HG02763 (cell line): ENCODE measurements around the gene VPS37D.

Source experiments
- ATAC-seq: cut with Tn5 transposase; IDR thresholded peaks from one replicate; pipeline ENCODE4 v1.9.1; 2021; ENCODE audit warnings: mild to moderate bottlenecking, moderate library complexity; ENCODE audit not compliant: unreplicated experiment

Gene VPS37D

DNA sequence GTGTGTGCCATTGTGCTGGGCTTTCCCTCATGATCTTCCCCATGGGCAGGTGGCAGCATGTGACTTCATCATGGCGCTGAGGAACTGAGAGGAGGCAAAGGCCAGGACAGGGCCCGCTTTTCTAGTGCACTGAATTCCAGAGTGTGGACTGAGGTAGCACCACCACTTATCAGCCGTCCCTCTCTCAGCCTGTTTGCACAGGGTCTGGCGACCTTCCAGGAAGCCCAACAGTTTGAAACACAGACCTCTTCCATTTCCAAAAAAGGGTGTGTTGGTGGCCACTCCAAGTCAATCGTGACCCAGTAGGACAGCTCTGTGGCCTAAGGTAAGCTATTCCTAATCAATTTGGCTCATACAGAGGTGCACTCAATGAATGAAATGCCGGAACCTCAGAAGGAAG lies 11.2 kb downstream of the VPS37D start:
- no peak for ATAC-seq

DNA sequence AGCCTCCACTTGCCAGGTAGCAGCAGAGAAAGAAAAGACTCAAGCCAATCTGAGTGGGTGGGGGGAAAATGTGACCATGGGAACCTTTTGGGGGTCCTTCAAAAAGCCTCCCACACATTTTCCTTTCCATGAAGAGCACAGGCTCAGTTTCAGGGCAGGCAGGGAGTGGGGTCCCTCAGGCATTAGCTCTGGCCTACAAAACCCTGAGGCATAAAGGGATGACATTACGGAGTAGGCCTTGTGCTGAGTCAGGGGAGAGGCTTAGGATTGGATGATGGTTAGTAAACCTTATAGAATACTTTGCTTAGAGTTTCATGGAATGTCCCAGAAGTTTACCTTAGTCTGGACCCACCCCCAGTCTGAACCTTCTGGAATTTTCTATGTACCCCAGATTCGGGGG lies 12.1 kb downstream of the VPS37D start:
- ATAC-seq, result no peak

DNA sequence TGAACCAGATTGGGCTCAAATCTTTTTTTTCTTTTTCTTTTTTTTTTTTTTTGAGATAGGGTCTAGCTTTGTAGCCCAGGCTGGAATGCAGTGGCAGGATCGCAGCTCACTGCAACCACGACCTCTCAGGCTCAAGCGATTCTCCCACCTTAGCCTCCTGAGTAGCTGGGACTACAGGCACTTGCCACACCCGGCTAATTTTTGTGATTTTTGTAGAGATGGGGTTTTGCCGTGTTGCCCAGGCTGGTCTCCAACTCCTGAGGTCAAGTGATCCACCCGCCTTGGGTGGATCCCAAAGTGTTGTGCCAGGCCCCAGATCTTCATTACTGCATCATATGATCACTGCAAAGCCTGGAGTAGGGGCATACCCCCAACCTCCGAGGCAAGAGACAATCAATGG lies 12.9 kb downstream of the VPS37D start:
- no peak for ATAC-seq

DNA sequence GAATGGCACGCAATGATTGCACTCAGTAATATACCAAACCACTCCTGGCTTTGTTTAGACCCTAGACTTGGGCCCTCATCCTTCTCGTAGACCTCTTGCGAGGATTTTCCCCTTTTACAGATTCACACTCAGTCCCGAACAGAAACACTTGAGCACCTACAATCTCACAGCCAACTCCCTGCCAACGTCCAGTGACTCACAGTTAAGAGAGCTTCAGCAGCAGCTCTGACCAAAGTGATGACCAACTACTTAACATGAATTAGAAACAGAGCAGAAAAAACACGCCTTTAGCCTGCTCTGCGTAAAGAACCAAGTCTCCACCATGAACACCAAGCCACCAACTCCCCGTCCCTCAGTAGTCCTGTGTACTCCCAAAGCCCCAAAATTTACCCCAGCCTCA lies 13.4 kb downstream of the VPS37D start:
- no peak for ATAC-seq

DNA sequence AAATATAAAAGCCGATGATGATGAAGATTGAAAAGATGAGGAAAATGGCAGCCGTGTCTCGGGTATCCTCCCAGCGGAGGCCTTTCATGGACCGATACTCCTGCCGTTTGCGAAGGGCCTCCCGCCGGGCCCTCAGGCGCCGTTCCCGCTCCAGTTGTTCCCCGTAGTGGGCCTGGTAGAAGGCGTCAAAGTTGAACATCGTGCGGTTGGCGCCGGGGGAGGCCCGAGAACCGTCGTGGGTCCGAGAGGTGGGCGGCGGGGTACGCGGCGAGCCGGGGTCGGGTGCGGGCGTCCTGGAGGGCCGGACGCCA lies 15.1 kb downstream of the VPS37D start:
- no peak for ATAC-seq

DNA sequence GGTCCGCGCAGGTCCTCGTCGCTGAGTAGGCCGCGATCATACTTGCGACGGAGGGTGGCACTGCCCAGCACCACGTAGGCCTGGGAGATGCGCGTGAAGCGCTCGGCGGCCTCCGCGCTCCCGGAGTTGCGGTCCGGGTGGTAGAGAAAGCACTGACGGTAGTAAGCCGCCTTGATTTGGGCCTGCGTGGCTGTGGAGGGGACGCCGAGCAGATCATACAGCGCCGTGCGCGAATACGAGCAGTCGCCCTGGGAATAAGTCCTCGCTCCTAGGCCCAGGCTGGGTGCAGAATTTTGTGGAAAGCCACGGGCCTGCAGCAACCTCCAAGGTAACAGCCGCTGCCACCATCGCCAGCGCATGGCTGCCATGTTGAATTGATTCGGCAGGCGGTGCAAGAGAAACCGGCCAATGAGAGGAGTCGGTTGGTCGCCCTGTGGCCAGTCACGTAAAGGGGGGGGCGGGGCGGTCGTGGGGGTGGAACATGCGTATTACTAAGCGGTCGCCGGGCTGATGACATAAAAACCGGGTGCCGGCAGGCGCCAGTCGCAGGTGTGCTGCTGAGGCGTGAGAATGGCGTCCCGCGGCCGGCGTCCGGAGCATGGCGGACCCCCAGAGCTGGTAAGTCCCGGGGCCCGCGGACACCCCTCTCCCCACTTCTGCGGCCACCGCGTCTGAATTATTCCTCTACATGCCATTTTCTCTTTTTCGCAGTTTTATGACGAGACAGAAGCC lies 15.6 kb downstream of the VPS37D start, which contains the start of the genes BUD23 and DNAJC30:
Gene BUD23 (plus strand): TSS at position 542 of the 732 bp plus-strand sequence. CDS start 29 bp downstream, at position 571.
Gene DNAJC30 (minus strand): TSS at position 398 of the 732 bp plus-strand sequence. CDS start 30 bp downstream, at position 368.
- ATAC-seq, result peak; percentile 96

DNA sequence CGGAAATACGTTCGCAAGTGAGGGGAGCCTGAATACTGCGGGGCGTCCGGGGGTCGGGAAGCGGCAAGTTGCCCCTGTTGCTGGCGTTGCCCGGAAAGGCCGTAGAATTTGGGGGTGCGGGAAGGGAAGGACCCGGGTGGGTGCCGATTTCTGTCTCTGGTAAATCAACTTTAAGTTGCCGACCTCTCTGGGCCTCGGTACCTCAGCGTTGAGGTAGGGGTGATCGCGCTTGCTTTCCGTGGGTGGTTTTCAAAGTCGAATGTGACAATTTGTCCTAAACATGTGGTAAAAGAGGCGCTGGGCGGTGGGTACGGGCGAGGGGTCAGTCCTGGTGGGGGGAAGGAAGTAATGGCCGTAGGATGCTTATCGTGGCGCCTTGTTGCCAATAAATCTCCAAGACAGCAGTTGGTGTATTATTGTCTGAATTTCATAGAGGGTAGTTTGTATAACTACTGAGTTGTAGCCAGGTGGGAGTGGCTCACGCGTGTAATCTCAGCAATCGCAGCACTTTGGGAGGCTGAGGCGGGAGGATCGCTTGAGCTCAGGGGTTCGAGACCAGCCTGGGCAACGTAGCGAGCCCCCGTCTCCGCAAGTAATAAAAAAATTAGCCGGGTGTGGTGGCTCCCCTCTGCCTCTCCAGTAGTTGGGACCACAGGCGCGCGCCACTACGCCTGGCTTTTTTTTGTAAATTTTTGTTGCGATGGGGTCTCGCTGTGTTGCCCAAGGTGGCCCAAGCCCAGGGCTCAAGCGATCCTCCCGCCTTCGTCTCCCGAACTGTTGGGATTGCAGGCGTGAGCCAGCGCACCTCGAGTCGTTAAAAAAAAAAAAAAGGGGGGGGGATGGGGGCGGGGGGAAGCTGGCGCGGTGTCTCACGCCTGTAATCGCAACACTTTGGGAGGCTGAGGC lies 16.4 kb downstream of the VPS37D start:
- ATAC-seq, result no peak

DNA sequence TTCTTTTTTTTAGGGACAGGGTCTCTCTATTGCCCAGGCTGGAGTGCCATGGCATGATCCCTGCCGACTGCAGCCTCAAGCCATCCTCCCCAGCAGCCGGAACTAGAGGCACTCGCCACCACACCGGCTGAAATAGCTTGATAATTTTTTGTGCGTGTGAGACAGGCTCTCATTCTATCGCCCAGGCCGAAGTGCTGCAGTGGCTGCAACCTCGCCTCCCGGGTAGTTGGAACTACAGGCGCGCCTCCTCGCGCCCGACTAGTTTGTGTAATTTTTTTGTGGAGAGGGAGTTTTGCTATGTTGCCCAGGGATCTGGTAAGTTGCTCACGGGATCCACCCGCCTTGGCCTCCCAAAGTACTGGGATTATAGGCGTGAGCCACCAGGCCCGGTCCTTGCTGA lies 17.7 kb downstream of the VPS37D start:
- ATAC-seq, result no peak

DNA sequence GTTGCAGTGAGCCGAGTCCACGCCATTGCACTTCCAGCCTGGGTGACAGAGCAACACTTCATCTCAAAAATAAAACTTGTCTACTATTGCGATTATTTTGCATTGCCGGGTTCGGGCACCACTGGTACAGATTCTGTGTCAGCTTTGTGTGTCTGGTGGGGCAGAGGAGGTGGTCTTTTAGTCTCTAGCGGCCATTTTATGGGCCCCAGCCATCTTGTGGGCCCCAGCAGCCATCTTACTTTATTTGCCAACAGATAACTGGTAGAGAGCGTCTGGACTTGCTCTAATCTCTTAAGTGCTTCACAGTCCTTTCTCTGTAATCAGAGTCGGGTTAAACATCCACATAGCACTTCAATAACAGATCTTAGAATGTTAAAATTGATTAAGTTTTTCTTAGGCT lies 20.7 kb downstream of the VPS37D start:
- ATAC-seq, result no peak

DNA sequence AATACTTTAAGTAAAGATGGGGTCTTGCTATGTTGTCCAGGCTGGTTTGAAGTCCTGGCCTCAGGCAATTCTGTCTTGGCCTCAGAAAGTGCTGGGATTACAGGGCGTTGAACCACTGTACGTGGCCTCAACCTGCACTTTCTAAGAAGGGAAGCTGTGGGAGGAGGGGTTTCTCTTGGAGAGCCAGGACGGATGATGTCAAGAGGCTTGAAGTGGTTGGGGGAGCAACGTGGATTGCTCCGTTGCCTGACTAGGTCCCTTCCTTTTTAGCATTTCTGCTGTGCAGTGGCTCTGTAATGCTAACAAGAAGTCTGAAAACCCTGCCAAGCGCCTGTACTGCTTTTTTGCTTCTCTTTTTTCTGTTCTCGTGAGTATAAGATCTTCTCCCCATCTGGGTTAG lies 23.0 kb downstream of the VPS37D start:
- ATAC-seq, result no peak

DNA sequence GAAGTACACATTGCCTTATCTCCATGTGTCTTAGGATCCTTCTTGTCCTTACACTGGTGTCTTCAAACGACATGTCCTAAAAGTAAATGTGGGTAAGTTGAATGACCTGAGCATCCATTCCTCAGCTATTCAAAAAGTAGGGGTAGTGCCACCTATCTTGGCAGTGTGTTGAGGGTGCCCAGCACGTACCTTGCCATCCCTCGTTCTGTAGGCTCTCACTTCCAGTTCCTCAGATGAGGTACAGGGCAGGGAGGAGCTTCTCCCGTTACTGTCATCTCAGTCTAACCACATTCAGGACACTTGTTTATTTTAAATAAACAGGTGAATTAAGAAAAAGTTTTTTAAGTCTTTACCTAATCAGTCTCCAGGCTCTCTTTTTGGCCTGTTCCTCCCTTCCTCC lies 28.7 kb downstream of the VPS37D start:
- no peak for ATAC-seq

DNA sequence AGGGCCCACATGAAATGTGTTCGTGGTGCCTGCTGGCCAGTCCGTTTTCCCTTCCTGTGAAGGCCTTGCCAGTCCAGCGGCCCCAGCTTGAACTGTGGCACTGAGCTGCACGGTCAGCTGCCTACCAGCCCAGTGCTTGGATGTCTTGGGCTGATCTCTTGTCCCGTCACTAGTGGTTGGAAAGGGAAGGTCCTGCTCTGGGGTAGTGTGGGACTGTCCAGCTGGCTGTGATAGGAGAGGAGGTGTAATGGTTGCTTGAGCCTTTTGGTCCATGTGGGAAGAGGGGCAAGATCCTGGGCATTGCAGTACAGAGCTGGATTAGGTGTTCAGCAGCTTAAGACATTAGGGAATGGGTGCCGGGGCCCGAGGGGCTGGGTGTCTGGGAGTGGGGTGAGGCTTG lies 30.8 kb downstream of the VPS37D start:
- ATAC-seq, result no peak

DNA sequence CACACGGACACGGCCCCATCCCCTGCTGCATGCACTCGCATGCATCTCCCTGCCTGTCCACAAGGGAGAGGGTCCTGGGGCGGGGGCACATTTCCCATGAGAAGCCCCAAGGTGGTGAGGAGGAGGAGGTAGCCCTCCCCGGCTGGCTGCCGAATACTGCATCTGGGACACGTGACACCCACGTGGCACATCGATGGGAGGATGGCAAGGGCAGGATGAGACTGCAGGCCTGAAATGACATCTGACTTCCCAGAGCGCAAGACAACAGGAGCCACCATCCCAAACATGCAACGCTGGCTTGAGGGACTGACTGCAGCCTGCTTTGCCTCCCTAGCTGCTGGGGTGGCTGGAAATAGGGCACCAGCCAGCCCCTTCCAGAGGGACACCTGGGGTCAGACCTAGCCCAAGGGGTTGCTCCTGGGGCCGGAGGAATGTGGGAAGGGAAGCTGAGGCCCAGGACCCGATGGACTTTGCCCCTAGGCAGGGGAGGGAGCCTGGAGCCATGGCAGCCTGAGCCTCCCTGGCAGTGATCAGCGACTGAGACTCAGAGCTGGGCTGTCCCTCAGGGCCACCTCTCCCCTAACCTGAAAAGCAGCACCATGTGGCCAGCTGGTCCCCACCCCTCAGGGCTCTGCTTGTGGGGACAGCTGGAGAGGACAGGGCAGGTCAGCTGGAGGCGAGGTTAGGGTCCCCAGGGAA lies 31.9 kb downstream of the VPS37D start:
- no peak for ATAC-seq

DNA sequence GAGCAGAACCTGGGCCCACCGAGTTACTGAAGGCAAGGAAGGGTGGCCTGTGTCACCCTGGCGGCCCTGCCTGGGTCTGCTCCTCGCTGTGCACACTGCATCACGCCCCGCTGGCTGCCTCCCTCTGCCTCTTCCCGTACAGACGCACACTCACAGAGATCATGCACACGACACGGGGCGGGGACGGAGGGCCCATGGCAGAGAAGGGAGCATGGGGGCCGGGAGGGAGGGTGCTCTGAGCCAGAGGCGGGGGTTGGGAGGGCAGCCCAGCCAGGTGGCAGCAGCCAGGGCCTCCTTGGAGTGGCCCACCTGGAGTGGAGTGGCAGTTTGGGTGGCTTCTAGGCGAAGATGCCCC lies 32.4 kb downstream of the VPS37D start:
- no peak for ATAC-seq

DNA sequence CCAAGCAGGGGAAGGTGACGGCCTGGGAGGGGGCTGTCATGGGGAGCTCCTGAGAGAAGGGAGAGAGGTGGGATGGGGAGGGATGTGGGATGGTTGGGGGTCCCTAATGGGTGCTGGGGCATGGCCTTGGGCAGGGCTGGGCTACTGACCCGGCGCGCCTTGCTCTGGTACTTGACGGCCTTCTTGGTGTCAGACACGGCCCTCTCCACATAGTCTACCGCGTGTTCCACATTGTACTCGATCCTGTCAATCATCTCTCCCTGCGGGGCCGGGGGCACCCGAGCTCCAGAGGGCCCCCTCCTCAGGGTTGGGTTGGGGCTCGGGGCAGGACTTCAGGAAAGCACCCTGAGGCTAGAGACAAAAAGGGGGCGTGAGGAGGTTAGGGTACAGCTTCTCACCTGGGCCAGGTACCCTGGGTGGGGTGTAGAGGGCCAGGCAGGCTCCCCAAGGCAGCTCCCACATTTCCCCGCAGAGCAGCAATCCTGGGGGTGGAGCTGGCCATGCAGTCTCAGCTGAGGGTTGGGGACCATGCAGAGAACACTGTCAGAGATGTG lies 33.0 kb downstream of the VPS37D start:
- no peak for ATAC-seq

DNA sequence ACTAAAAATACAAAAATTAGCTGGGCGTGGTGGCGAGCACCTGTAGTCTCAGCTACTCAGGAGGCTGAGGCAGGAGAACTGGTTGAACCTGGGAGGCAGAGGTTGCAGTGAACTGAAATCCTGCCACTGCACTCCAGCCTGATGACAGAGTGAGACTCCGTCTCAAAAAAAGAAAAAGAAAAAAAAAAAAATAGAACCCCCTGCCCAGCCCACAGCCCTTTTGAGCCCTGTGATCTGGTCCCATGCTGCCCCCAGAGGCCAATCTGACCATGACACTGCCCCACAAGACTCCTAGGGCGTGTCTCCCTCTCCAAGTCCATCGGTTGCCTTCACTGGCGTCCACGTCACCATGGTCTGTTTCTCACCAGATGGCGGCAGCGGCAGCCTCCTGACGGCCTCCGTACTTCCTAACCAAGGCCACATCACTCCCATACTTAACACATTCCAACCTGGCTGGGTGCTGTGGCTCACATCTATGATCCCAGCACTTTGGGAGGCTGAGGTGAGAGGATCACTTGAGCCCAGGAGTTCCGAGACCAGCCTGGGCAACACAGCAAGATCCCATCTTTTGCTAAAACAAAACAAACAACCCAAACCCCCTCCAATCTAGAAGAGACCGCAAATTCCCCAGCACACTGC lies 33.8 kb downstream of the VPS37D start:
- ATAC-seq, result no peak

DNA sequence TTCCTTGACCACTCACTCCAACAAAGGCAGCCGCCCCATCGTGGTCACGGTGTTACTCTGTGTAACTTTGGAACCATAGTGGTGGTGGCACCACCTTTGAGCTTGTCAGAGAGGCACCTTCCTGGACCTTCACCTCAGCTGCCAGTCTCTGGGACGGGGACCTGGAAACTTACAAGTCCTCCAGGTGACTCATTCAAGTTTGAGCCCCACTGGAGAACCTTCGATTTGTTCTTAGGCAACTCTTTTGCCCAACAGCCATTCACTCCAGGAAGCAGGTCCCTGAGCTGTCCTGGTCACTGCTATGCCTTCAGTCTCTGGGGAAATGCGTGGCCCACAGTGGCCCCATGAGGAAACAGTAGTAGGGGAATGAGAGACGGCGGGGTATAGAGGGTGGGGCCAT lies 34.6 kb downstream of the VPS37D start:
- ATAC-seq, result no peak

DNA sequence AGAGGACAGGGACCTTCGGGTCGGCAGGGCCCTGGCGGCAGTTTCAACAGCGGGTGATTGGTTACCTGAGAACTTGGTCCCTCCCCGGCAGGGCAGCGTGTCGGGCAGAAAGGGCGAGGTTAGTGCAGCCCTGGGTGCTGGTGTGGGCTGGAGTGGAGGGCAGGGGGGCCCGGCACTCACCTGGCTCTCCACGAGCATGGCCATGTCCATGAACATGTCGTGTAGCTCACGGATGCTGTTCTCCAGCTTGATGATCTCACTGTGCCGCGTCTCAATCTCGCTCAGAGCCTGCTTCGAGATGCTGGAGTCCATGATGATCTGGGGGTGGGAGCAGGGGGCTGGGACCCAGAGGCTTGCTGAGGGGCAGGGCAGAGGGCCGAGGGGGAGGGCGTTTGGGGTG lies 35.0 kb downstream of the VPS37D start:
- ATAC-seq, result no peak

DNA sequence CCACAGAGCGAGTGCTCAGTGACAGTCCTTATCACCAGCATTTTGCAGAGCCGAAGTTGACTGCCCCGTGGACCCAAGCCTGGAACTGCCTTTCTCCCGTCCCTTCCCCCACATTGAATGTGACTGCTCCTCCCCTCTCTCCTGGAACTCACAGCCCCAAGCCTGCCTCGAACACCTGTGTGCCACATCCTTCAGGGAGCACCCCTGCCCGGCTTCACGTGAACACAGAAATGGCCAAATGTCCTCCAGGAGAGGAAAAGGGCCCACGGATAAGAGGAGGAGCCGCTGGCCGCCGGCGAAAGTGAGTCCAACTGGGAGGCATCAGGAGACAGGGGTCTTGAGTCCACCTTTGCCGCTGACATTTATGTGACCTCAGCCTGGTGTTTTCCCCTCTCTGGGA lies 35.6 kb downstream of the VPS37D start:
- no peak for ATAC-seq

DNA sequence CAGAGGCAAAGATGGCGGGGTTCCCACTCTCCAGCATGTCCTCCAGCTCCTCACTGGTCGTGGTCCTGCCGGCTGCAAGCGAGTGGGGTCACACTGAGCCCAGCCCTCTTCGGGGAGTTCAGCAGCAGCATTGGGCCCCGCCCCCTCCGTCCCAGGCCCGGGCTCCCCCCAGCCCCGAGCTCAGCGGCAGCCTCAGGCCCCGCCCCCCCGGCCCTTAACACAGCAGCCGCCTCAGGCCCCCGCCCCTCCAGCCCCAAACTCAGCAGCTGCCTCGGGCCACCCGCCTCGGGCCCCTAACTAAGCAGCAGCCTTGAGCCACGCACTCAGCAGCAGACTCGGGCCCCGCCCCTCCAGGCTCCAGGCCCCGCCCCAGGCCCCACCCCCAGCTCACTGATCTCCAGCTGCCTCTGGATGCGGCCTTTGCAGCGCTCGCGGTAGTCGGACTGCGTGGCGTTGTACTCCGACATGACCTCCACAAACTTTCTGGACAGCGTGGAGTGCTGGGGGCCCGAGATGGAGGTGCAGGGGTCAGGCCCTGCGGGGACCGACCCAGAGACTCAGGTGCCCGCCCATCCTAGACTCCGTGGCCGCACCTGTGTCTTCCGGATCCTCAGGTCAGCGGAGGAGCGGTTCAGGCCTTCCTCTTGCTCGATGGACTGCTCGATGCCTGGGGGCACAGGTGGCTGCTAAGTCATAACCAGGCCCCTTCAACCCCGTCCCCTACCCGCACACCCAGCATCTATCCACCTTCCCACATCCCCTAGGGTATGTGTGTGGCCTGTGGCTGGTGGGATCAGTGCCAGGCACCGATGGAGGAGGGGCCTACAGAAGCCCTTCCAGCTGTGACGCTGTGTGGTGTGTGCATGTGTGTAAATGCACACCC lies 36.4 kb downstream of the VPS37D start:
- ATAC-seq, result no peak
